GM19372 (cell line): ENCODE results near the gene GATM.

Source experiments
- ATAC-seq: cut with Tn5 transposase; IDR thresholded peaks from one replicate; pipeline ENCODE4 v1.9.1; 2021; ENCODE audit warnings: mild to moderate bottlenecking, low read depth, moderate library complexity; ENCODE audit not compliant: unreplicated experiment

GATM gene

GRCh38 chr15:45362419-45362818 lies 15.9 kb downstream of the GATM start:
- ATAC-seq, result no peak

GRCh38 chr15:45361878-45362277 lies 16.5 kb downstream of the GATM start:
- no peak for ATAC-seq

DNA sequence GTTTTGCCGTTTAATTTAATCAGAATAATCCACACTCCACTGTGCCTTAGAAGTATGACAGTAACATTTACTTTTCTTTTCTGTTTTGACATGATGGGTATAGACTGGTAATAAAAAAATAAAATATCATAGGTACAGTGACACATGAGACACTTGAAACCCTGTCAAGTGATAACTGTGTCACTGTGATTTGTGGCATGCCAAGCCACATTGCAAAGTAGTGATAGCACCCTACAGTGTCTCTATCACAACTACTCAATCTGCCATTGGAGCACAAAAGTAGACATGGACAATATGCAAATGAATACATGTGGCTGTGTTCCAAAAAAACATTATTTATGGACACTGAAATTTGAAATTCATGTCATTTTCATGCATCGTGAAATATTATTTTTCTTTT lies 22.5 kb downstream of the GATM start:
- no peak for ATAC-seq

DNA sequence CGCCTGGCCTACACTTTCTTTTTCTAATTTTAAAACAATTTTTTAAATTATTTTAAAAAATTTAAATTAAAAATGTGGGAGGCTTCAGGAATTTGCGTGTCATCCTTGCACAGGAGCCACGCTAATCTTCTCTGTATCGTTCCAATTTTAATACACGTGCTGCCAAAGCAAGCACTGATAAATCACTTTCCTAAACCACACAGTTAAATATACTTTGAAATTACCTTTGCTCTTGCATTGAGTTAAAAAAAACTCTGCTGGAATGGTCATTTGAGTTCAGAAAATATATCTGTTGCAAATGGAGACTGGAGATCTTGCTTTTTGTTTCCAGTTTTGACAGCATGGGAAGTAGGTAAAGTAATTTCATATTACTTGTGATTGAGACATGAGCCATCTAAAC lies 23.6 kb downstream of the GATM start:
- no peak for ATAC-seq

DNA sequence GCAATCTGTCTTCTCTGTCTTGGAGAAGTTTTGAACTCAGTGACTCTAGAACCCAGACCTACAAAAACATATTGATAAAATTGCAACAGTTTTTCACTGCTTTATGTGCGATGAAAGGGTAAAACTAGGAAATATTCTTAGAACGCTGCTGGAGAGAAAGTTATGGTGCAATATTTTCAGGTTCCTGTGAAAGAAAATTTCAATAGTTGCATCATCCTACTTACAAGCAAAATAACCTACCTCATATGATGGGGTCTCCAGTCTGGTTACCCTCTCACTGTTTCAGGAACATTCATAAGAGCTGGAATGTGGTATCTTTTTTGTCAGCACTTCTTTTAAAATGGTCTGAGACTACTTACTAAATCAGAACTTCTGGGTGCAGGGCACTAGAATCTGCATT lies 27.1 kb downstream of the GATM start:
- ATAC-seq, result no peak

- ATAC-seq, result no peak
Observed at GRCh38 chr15:45349623-45350022, 28.7 kb downstream of the GATM start.

DNA sequence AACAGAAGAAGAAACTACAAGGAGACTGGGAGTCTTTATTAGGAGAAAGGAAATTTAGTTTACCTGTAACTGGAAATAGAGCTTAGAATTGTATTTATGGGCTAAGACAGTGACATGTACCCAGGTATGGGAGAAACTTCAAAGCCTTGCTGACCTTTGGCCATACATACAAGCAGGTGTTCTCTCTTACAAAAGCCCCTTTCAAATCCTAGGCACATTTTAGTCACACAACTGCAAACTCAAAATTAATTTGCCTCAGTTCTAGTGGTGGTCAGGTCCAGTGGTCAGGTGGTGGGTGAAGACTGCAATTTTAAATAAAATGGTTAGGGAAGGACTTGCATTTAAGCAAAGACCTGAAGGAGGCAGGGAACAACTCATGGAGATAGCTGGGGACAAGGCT lies 30.4 kb downstream of the GATM start:
- no peak for ATAC-seq

DNA sequence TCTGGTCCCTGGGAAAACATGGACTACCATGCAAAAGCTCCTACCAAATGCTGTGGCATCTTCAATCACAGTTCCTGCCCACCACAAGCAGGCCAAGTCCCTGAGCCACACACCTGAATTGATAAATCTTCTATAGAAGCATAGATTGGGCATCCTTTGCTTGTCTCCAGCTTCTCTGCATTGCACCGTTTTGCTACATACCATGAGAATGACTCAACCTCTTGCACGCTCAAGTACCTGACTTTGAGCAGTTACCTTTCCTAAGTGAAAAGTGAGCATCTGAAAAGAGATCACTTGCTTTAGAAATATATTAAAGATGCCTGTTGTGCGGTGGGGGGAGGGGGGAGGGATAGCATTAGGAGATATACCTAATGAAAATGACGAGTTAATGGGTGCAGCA lies 31.3 kb downstream of the GATM start:
- no peak for ATAC-seq

- ATAC-seq, result no peak
Observed at GRCh38 chr15:45346381-45346780, 32.0 kb downstream of the GATM start.

- no peak for ATAC-seq
Observed at GRCh38 chr15:45343258-45343860, 35.0 kb downstream of the GATM start.

DNA sequence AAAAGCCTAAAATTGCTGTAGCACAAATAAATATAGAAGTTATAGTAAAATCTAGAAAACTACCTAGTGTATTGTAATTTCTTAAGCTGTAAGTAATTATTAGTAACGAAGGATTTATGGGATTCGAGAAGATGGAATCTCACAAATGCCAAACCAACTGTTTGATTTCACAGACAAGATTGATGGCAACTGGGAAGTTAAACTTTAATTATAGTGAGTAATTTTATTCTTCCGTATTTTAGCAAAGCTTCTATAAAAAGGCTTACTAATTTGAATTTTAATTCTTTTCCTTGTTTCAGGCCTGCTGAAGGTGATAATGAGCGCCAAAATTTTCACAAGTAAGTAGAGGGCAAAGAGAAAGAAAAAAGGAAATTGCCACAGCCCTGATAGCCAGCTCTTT lies 36.6 kb downstream of the GATM start:
- ATAC-seq, result no peak

DNA sequence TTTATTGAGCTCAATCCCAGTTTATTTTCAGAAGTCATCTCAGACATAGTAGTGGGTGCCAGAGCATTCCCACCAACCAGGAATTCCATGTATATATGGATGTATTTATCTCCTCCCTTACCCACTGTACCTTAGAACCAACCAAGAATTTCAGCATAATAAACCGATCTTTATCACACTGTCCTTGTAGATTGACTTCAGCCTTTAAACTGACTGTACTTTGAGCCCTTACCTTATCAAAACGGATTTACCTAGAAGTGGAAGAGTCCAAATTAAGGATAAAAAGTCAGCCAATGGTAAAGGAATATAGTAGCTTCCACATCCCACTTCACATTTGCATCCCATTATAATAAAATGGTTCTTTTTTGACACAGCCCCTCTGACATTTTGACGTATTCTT lies 37.9 kb downstream of the GATM start:
- no peak for ATAC-seq

DNA sequence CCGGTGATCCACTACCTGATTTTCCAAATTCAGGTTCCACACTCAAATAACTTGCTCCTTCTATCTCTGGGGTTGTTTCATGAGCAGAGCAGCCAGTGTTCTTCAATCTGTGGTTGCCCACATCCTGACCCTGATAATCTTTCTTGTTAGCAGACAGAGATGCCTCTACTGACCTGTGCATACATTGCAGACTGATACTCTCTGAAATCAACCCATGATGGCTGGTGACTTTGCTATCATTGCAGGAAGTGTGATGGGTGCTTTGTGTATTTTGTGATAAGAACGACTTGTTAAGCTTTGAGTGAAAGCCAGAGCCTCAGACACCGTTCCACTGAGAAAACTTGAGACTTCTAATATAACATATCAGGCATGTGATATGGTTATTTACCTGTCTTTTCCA lies 39.9 kb downstream of the GATM start:
- no peak for ATAC-seq

DNA sequence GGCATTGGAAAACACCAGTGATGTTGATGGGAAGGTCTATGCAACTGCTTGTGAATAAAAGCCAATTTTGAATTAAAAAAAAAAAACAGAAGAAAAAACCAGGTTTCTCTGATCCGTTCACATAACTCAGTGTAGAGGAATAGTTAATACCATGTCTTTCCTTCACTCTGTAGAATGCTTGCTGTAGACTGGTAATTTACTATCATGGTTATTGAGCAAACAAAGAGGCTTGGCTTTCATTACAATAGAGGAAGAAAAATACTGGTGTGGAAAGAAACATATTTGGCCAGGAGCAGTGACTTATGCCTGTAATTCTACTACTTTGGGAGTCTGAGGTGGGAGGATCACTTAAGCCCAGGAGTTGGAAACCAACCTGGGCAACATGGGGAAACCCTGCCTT lies 41.1 kb downstream of the GATM start:
- ATAC-seq, result no peak

GRCh38 chr15:45333550-45333949 lies 44.8 kb downstream of the GATM start:
- no peak for ATAC-seq

- no peak for ATAC-seq
Observed at GRCh38 chr15:45332694-45333093, 45.6 kb downstream of the GATM start.

GRCh38 chr15:45331972-45332371 lies 46.4 kb downstream of the GATM start:
- ATAC-seq, result no peak

- no peak for ATAC-seq
Observed at GRCh38 chr15:45328663-45329062, 49.7 kb downstream of the GATM start.

DNA sequence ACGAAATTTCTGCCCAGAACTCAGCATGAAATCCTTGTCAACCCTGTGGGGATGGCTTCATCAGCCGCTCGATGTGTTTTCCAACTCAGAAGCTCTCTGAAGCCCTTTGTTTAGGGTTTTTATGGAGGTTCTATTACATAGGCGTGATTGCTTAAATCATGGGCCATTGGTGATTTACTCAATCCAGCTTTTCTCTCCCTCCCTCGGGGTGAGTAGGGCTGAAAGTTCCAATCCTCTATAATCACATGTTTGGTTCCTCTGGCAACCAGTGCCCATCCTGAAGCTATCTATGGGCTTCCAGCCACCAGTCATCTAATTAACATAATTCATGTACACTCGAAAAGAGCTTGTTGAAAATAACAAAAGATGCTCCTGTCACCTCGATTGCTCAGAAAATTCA lies 51.6 kb downstream of the GATM start:
- ATAC-seq, result no peak

- ATAC-seq, result no peak
Observed at GRCh38 chr15:45326280-45326679, 52.1 kb downstream of the GATM start.

DNA sequence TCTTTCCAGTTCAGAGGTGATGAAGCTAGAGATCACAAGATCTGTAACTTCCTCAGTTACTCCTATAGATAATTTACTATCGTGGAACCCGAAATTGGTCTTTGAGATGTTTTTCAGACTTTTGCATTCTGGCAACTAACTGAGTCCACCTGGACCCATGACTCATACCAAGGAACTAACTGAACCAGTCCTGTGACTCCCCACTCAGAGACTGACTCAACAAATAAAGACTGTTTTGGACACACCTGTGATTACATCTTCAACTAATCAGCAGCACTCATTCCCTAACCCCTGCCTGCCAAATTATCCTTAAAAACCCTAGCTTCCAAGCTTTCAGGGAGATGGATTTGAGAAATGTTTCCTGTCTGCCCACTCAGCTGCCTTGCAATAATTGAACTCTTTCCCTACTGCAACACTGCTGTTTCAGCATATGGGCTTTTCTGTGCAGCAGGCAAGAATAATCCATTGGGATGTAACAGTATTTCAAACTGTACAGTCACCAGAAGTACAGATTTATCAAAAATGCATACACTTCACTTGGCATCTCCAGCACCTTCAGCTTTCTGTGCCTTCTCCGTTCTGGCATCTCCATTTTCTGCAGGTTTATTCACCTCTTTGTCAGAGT lies 57.7 kb downstream of the GATM start:
- ATAC-seq, result no peak

- ATAC-seq, result no peak
Observed at GRCh38 chr15:45319472-45320214, 58.7 kb downstream of the GATM start.
